Measurements from ENCODE around the gene ATF5.

- TF ChIP-seq, protein P1, sequence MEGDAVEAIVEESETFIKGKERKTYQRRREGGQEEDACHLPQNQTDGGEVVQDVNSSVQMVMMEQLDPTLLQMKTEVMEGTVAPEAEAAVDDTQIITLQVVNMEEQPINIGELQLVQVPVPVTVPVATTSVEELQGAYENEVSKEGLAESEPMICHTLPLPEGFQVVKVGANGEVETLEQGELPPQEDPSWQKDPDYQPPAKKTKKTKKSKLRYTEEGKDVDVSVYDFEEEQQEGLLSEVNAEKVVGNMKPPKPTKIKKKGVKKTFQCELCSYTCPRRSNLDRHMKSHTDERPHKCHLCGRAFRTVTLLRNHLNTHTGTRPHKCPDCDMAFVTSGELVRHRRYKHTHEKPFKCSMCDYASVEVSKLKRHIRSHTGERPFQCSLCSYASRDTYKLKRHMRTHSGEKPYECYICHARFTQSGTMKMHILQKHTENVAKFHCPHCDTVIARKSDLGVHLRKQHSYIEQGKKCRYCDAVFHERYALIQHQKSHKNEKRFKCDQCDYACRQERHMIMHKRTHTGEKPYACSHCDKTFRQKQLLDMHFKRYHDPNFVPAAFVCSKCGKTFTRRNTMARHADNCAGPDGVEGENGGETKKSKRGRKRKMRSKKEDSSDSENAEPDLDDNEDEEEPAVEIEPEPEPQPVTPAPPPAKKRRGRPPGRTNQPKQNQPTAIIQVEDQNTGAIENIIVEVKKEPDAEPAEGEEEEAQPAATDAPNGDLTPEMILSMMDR (IDR thresholded peaks at IDR 0.05; ENCODE audit: low read depth, low read length): peak; percentile 97
- no peak for TF ChIP-seq EZH2phosphoT487 (IDR thresholded peaks at IDR 0.05; ENCODE audit: low read depth)
These were observed 8.9 kb downstream of the ATF5 start for GRCh38 chr19:49937750-49938381.

Measured in OCI-LY3 (cell line).